ENCODE measurements around the gene PSG5.
"Not testable (repeated sequence)": the region's sequence is repeated elsewhere in the genome, so short reads cannot be mapped to it uniquely, and the experiment has no call there.

The PSG5 gene

GRCh38 chr19:43228730-43229129, 42.4 kb upstream of the PSG5 start:
- H3K36me3 ChIP-seq (ENCODE audit: control insufficient read depth in 2 of 2, insufficient read depth in 1 of 2, low read length in 2 of 2); H3K4me3 ChIP-seq (ENCODE audit: low read depth, low read length); POLR2A ChIA-PET; H3K4me1 ChIP-seq (ENCODE audit: control insufficient read depth, insufficient read depth, low read length); H3K27ac ChIP-seq (ENCODE audit: extremely low read depth, low read depth, low read length): not testable (repeated sequence)
- peak; percentile 98; the same call in 1 of the 2 replicates for TF ChIP-seq TRIM28 (IDR thresholded peaks at IDR 0.05; ENCODE audit: borderline replicate concordance, low read length)
- CTCF ChIA-PET = interaction anchor here (0.6 to 7.0 kb wide), 11 partner anchors 15 to 366 kb away, joined by 3 to 58 read pairs (median 4); partner anchors contain the start of genes PSG4 and ZNF575
- H3K9me3 ChIP-seq (ENCODE audit: control insufficient read depth, insufficient read depth, low read depth, low read length) = peaks cover 14% of the 10 kb centered on the region

- CTCF ChIA-PET = interaction anchor here (0.6 to 7.0 kb wide), 11 partner anchors 9 to 292 kb away, joined by 3 to 58 read pairs (median 4); partner anchors contain the start of gene PSG4
- H3K4me1 ChIP-seq (ENCODE audit: control insufficient read depth, insufficient read depth, low read length); H3K36me3 ChIP-seq (ENCODE audit: control insufficient read depth in 2 of 2, insufficient read depth in 1 of 2, low read length in 2 of 2); POLR2A ChIA-PET; H3K4me3 ChIP-seq (ENCODE audit: low read depth, low read length); H3K27ac ChIP-seq (ENCODE audit: extremely low read depth, low read depth, low read length): not testable (repeated sequence)
- peaks cover 14% of the 10 kb centered on the region for H3K9me3 ChIP-seq (ENCODE audit: control insufficient read depth, insufficient read depth, low read depth, low read length)
- TF ChIP-seq ZNF654 (tag by site-specific recombination; IDR thresholded peaks at IDR 0.05; ENCODE audit: low read depth) = peak; percentile 85
- 0 out of 2 replicates have a peak, but pooled peaks have one; percentile 37 for TF ChIP-seq ZNF391 (tag by site-specific recombination; IDR thresholded peaks at IDR 0.05; ENCODE audit: borderline replicate concordance, low read depth)
- 0 out of 2 replicates have a peak, but pooled peaks have one; percentile 25 for TF ChIP-seq ZNF629 (tag by site-specific recombination; IDR thresholded peaks at IDR 0.05)
- 0 out of 2 replicates have a peak, but pooled peaks have one; percentile 26 for TF ChIP-seq ZNF830 (tag by site-specific recombination; IDR thresholded peaks at IDR 0.05; ENCODE audit: low read depth)
- peak; percentile 28; the same call in 1 of the 2 replicates for TF ChIP-seq ZNF501 (tag by site-specific recombination; IDR thresholded peaks at IDR 0.05)
- peak; percentile 95 for TF ChIP-seq REPIN1 (tag by site-specific recombination; IDR thresholded peaks at IDR 0.05; ENCODE audit: low read depth)
- TF ChIP-seq ZNF121 (tag by site-specific recombination; IDR thresholded peaks at IDR 0.05) = 0 out of 2 replicates have a peak, but pooled peaks have one; percentile 8
- 0 out of 2 replicates have a peak, but pooled peaks have one; percentile 24 for TF ChIP-seq ZNF174 (tag by site-specific recombination; IDR thresholded peaks at IDR 0.05)
- 0 out of 2 replicates have a peak, but pooled peaks have one; percentile 46 for TF ChIP-seq ZNF639 (tag by site-specific recombination; IDR thresholded peaks at IDR 0.05)
- 0 out of 2 replicates have a peak, but pooled peaks have one; percentile 50 for TF ChIP-seq ZNF610 (tag by site-specific recombination; IDR thresholded peaks at IDR 0.05; ENCODE audit: borderline replicate concordance)
- peak; percentile 38; the same call in 1 of the 2 replicates for TF ChIP-seq ZNF660 (tag by site-specific recombination; IDR thresholded peaks at IDR 0.05)
- 0 out of 2 replicates have a peak, but pooled peaks have one; percentile 18 for TF ChIP-seq ZNF843 (tag by site-specific recombination; IDR thresholded peaks at IDR 0.05)
- TF ChIP-seq ZSCAN30 (tag by site-specific recombination; IDR thresholded peaks at IDR 0.05) = peak; percentile 79
- peak; percentile 66 for TF ChIP-seq ZNF692 (tag by site-specific recombination; IDR thresholded peaks at IDR 0.05)
- TF ChIP-seq ZNF350 (tag by site-specific recombination; IDR thresholded peaks at IDR 0.05) = 0 out of 2 replicates have a peak, but pooled peaks have one; percentile 21
- TF ChIP-seq ZNF24 (tag by site-specific recombination; IDR thresholded peaks at IDR 0.05) = peak; percentile 55; the same call in 1 of the 2 replicates
- TF ChIP-seq SP3 (tag by site-specific recombination; IDR thresholded peaks at IDR 0.05) = 0 out of 2 replicates have a peak, but pooled peaks have one; percentile 27
- peak; percentile 57; the same call in 1 of the 2 replicates for TF ChIP-seq ZNF280D (tag by site-specific recombination; IDR thresholded peaks at IDR 0.05)
- TF ChIP-seq ZNF580 (tag by site-specific recombination; IDR thresholded peaks at IDR 0.05) = peak; percentile 86
- TF ChIP-seq ZFP37 (tag by site-specific recombination; IDR thresholded peaks at IDR 0.05) = 0 out of 2 replicates have a peak, but pooled peaks have one; percentile 50
- TF ChIP-seq CTCF (tag by site-specific recombination; IDR thresholded peaks at IDR 0.05) = peak; percentile 77
- TF ChIP-seq ZXDB (tag by site-specific recombination; IDR thresholded peaks at IDR 0.05) = 0 out of 2 replicates have a peak, but pooled peaks have one; percentile 17
- 0 out of 2 replicates have a peak, but pooled peaks have one; percentile 18 for TF ChIP-seq ZNF768 (tag by site-specific recombination; IDR thresholded peaks at IDR 0.05)
- 0 out of 2 replicates have a peak, but pooled peaks have one; percentile 6 for TF ChIP-seq GLIS1 (tag by site-specific recombination; IDR thresholded peaks at IDR 0.05)
- TF ChIP-seq ZNF626 (tag by site-specific recombination; IDR thresholded peaks at IDR 0.05) = 0 out of 2 replicates have a peak, but pooled peaks have one; percentile 77
Measured at GRCh38 chr19:43226986-43227385, 40.6 kb upstream of the PSG5 start.
